ENCODE results near the gene PRMT5. TPM values are rescaled to one million over a fixed set of nuclear protein-coding genes. Genes with fewer than 3 reads are reported as not detected.
A peak's percentile ranks its signal among the peaks of the same experiment; 100 is the strongest.
"Not testable (repeated sequence)": the region's sequence is repeated elsewhere in the genome, so short reads cannot be mapped to it uniquely, and the experiment has no call there.

Gene PRMT5
- total RNA-seq, 4 donors from 2014 or later, result 57.9 to 126 (median 75.6) TPM

- Histone ChIP-seq H3K36me3 (no peaks in the 10 kb centered on the region), H3K27ac (peak within 1 kb of the TSS; percentile 93 to 99), H3K4me3 (peak within 1 kb of the TSS; percentile 50 to 88), H3K9me3 (no peaks in the 10 kb centered on the region), H3K4me1 (peaks cover 3 to 23% of the 10 kb centered on the region in 2 donors), H3K27me3 (no peaks in the 10 kb centered on the region)
- intact Hi-C loops (cut with DNase I; ENCODE audit: low total_unique reads), result no loop called here
- TF ChIP-seq POLR2A (IDR thresholded peaks at IDR 0.05), result peak; percentile 75 to 87
- peak in 1 of 4 experiments; percentile 12 for TF ChIP-seq CTCF (IDR thresholded peaks at IDR 0.05)
- DNase-seq, result peak; percentile 100
These were observed 10.2 kb downstream of the PRMT5 start, which contains the start of gene RBM23 for GRCh38 chr14:22918804-22919600. Gene RBM23 (minus strand): TSS chr14:22919149.

GRCh38 chr14:22915886-22916521 lies 13.2 kb downstream of the PRMT5 start:
- H3K4me3 ChIP-seq, result no peak overlapping the region
- no peaks in the 10 kb centered on the region for H3K27me3 ChIP-seq
- DNase-seq, result no peak
- peaks cover 3 to 23% of the 10 kb centered on the region in 2 donors for H3K4me1 ChIP-seq
- intact Hi-C loops (cut with DNase I; ENCODE audit: low total_unique reads), result no loop called here
- H3K9me3 ChIP-seq, result no peaks in the 10 kb centered on the region
- TF ChIP-seq POLR2A (IDR thresholded peaks at IDR 0.05) (no peak), CTCF (IDR thresholded peaks at IDR 0.05) (no peak)
- no peaks in the 10 kb centered on the region for H3K36me3 ChIP-seq
- peak overlapping the region in 1 of 2 donors; percentile 13 for H3K27ac ChIP-seq

DNA sequence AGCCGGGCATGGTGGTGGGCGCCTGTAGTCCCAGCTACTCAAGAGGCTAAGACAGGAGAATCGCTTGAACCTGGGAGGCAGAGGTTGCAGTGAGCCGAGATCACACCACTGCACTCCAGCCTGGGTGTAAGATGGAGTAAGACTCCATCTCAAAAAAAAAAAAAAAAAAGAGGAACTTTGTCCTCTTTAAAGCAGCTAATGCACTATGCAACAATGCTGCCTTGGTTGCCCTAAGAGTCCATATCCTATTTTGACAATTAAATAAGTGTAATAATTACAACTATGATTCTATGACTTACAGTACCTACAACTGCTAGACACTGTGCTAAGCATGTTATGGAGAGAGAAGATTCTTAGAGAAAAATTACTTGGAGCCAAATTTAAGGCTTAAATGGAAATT lies 14.3 kb downstream of the PRMT5 start:
- H3K36me3 ChIP-seq; intact Hi-C loops (cut with DNase I; ENCODE audit: low total_unique reads); DNase-seq; H3K4me3 ChIP-seq; H3K9me3 ChIP-seq; H3K27ac ChIP-seq; H3K27me3 ChIP-seq: not testable (repeated sequence)
- peaks cover 3 to 22% of the 10 kb centered on the region in 2 donors for H3K4me1 ChIP-seq

DNA sequence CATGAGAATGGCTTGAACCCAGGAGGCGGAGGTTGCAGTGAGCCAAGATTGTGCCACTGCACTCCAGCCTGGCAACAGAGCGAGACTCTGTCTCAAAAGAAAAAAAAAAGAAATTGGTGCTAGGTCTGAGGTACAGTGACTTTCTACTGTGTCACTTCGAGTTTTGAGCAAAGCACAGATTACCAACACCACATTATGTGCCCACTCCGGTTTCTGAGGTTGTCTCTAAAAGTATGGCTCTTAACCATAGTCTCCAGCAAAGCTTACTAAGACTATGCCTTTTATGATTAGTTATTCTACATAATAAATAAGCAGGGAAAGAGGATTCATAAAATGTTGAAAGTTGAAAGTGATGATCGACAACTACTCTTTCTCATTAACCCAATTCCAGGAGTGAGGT lies 18.3 kb downstream of the PRMT5 start:
- intact Hi-C loops (cut with DNase I; ENCODE audit: low total_unique reads), result no loop called here
- H3K4me1 ChIP-seq, result no peaks in the 10 kb centered on the region
- H3K36me3 ChIP-seq, result no peaks in the 10 kb centered on the region

GRCh38 chr14:22908601-22909000 lies 20.6 kb downstream of the PRMT5 start:
- Histone ChIP-seq H3K4me1 (no peaks in the 10 kb centered on the region), H3K9me3 (no peaks in the 10 kb centered on the region), H3K36me3 (no peaks in the 10 kb centered on the region), H3K27me3 (no peaks in the 10 kb centered on the region), H3K4me3 (no peak overlapping the region), H3K27ac (no peak overlapping the region)
- DNase-seq, result no peak
- no peak for TF ChIP-seq POLR2A (IDR thresholded peaks at IDR 0.05)
- intact Hi-C loops (cut with DNase I; ENCODE audit: low total_unique reads), result no loop called here

More for the DNA sequence above, 18.3 kb downstream of the PRMT5 start:
- no peak for DNase-seq
- Histone ChIP-seq H3K27me3 (no peaks in the 10 kb centered on the region), H3K27ac (no peak overlapping the region), H3K9me3 (no peaks in the 10 kb centered on the region), H3K4me3 (no peak overlapping the region)
- no peak for TF ChIP-seq CTCF (IDR thresholded peaks at IDR 0.05)
- no peak for TF ChIP-seq POLR2A (IDR thresholded peaks at IDR 0.05)

DNA sequence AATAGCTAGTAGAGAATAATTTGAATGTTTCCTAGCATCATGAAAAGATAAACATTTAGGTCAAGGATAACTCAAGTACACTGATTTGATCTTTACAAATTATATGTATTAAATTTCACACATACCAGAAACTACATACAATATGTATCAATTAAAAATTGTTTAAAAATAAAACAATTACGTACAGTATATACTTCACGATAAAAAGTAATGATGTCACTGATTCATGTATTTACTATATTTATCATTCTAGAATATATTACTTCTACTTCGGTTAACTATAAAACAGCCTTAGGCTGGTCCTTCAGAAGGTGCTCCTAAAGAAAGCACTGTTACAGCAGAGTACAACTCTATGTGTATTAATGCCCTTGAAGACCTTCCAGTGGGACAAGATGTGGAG lies 21.7 kb downstream of the PRMT5 start:
- Histone ChIP-seq H3K27ac (no peak overlapping the region), H3K4me1 (no peaks in the 10 kb centered on the region), H3K27me3 (no peaks in the 10 kb centered on the region), H3K36me3 (no peaks in the 10 kb centered on the region), H3K4me3 (no peak overlapping the region), H3K9me3 (no peaks in the 10 kb centered on the region)
- intact Hi-C loops (cut with DNase I; ENCODE audit: low total_unique reads), result no loop called here
- no peak for TF ChIP-seq CTCF (IDR thresholded peaks at IDR 0.05)
- no peak for TF ChIP-seq POLR2A (IDR thresholded peaks at IDR 0.05)
- no peak for DNase-seq
